DMS 273 treated with DMSO at 0.1 percent for 48 hours (cell line): ENCODE measurements around the gene C1QTNF12.
"Not testable (repeated sequence)": the region's sequence is repeated elsewhere in the genome, so short reads cannot be mapped to it uniquely, and the experiment has no call there.

Experiments used
- DNase-seq: peaks from one replicate; lab custom pipeline; 2025; lab: John Stamatoyannopoulos, UW

C1QTNF12 gene

GRCh38 chr1:1259540-1259939, 13.0 kb upstream of the C1QTNF12 start:
- no peak for DNase-seq

DNA sequence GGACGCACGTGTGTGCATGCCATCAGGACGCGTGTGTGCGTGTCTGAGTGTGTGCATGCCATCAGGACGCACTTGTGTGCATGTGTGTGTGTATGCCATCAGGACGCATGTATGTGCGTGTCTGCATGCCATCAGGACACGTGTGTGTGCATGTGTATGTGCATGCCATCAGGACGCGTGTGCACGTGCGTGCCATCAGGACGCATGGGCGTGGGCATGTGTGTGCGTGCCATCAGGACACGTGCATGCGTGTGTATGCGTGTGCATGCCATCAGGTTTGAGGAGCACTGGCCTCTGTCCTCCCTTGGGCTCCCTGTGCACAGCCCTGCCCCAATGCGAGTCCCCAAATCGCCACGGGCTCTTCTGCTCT, 12.6 kb upstream of the C1QTNF12 start:
- DNase-seq = no peak

DNA sequence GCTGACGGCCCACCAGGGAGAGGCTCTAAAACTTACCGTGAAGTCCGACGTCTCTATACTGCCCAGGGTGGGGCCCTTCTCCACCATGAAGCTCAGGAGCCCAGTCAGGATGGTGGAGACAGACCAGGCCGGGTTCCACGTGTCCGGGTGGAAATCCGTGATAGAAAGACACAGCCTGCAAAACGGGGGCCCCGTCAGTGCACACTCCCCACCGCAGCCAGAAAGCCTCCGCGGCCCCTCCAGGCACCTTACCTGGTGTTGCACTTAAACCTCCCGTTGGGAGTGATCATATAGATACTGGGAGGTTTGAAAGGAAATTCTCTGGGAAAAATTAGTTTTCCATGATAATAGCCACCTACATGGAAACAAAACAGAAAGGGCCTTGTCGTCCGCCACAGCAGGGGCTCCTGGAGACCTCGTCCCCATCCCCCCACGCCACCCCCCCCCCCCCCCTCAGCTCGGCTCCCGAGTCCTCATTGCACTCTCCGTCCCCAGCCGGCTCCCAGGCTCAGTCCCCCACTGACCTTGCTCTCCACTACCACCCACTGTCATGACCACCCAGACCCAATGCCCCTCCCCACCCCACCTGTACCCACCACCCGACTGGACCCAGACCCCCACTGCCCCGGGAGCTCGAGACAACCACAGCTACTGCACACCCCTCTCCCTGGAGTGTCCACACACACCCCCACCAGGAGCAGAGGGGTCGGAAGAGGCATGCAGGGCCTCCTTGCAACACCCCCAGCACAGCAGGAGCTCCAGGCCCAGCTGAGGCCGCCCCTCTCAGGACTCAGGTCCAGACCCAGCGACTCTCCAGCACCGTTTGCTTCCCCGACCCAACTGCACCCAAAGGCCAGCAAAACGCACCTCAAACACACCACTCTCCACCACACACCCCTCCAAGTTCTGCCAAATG, 10.7 kb upstream of the C1QTNF12 start:
- DNase-seq = no peak

DNA sequence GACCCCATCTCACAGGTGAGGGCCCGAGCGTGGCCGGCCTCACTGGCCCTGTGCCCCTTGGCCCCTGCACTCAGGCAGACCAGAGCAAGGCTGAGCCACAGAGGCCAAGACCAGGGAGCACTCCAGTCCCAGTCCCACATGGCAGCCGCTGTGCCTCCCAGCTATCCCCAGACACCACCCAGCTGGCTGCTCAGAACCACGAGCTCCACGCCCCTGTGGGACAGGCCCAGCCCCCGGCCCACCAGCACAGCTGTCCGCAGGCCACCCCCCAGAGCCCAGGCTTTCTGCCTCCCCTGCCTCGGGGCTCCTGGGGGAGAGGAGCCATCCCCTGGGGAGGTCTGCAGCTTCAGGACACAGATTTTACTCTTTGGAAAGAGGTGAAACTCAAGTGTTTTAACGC, 9.1 kb upstream of the C1QTNF12 start:
- DNase-seq = no peak

DNA sequence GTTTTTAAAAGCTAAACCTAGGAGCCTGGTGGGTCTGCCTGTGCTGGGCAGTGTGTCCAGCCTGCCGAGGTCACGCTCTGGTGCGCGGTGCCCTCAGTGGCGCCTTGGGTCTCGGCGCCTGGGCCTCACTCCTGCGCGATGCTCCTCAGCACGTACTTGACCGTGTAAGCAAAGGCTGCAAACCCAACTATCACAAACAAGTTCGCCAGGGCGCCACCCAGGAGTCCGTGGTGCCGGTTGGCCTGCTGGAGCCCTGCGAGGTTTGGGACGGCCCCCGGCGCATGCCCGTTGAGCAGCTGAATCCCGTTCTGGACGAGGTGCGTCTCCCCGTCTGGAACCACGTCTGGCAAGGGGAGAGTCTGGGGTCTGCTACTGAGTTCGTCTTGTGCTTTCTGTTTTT, 8.6 kb upstream of the C1QTNF12 start:
- no peak for DNase-seq

GRCh38 chr1:1254667-1254998, 8.1 kb upstream of the C1QTNF12 start:
- no peak for DNase-seq

DNA sequence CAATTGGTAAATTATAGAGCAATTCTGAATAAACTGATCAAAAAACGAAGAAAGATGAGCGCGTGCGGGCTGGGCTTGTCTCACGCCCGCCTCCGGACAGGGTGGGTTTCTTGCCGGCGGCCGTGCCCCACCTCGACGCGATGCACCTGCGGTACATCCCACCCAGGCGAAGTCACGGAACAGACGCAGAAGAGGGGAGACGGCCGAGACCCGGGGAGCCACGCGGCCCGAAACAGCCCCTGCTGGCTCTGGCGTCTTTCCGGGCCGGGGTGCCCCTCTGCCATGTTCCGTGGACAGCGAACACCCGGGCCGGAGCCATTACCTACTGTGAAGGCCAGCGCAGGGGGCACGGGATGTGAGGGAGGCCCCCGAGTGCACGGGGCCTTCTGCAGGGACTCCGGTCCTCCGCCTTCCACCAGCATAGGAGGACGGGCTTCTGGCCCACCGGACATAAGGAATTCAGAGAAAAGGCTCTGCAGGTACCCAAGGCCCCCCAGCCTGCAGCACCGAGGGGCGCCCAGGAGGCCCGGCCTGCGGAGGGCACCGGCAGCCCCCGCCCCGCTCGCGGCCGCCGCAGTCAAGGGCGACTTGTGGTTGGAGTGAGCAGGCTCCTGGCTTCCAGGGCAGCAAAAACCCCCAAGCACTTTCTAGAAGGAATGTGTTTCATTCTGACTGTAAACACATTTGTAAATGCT, 7.6 kb upstream of the C1QTNF12 start:
- no peak for DNase-seq

- no peak for DNase-seq
These were observed 6.8 kb upstream of the C1QTNF12 start for GRCh38 chr1:1253314-1253713.

DNA sequence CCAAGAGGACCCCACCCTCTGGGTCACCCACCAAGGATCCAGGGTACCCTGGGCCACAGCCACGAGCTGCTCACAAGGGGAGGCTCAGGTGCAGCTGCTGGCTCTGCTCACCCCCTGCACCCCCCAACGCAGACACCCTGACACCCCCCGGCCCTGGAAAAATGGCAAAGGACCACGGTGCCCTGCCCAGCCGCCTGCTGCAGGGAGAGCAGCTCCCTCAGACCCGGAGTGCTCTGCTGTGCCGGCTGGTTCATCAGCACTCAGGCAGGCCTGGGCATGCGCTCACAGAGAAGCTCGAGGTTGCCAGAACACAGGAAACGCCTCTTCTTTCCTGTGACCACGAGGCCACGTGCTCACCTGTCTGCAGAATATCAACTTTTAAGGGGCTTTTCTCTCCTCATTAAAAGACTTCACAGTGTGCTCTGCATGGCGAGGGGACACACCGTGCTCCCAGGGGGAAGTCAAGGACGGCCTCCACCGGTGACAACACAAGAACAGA, 4.3 kb upstream of the C1QTNF12 start:
- no peak for DNase-seq

DNA sequence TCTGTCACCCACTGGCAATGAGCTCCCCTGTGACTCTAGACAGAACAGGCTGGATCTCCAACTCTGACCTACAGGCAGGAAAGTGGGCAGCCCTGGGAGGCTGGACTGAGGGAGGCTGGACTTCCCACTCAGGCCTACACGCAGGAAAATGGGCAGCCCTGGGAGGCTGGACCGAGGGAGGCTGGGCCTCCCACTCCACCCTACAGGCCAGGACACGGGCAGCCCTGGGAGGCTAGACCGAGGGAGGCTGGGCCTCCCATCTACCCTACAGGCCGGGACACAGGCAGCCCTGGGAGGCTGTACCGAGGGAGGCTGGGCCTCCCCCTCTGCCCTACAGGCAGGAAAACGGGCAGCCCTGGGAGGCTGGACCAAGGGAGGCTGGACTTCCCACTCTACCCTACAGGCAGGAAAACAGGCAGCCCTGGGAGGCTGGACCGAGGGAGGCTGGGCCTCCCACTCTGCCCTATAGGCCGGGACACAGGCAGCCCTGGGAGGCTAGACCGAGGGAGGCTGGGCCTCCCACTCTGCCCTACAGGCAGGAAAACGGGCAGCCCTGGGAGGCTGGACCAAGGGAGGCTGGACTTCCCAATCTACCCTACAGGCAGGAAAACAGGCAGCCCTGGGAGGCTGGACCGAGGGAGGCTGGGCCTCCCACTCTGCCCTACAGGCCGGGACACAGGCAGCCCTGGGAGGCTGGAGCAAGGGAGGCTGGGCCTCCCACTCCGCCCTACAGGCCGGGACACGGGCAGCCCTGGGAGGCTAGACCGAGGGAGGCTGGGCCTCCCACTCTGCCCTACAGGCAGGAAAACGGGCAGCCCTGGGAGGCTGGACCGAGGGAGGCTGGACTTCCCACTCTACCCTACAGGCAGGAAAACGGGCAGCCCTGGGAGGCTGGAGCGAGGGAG, 1.7 kb upstream of the C1QTNF12 start:
- not testable (repeated sequence) for DNase-seq

DNA sequence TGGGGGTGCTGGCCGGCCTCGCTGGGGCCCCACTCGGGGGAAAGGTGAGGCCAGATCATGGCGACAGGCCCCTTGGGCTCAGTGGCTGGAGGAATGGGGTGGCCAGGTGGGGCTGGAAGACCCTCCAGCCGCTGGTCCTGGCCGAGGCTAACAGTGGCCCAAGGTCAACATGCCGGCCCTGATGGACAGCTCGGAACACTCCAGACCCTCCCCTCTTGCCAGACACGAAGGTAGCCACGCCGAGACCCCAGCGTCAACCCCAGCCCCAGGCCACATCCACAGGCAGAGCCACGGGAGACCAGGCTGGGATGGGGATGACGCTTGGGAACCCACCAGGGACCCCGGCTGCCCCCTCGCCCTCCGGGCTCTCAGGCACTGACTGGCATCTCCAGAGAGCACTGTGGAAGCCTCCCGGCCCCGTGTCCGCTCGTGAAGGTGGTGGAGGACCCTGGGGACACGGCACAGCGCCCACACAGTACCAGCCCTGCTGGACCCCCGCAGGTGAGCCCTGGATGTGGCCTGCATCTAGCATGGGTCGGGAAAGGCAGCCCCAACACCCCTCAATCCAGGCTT, 905 bp upstream of the C1QTNF12 start:
- no peak for DNase-seq

- no peak for DNase-seq
These were observed 525 bp downstream of the C1QTNF12 start for GRCh38 chr1:1245817-1246576.

DNA sequence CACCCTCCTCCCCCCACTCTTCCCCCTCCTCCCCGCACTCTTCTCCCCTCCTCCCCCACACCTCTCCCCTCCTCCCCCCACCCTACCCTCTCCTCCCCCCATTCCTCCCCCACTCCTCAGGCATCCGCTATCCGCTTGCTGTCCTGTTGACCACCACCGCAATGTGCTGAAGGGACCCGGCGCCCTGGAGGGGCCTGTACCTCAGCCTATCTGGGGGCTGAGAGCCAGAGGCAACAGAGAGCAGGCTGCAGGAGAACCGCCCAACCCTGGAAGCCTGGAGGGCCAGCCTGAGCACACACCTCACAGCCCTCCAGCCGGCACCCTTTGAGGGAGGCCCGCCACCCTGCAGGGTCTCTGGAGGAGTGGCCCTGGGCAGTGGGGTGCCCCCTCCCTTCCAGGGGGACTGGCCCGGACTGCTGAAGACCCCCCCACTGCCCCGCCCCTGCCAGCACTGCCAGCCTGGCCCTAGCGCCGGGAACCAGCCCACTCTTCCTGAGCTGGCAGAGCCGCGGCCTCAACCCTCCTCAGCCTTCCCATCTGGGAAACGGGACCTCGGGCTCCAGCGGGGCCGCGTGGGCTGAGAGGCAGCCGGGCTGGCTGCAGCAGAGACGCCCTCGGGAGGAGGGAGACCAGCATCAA, 1.2 kb downstream of the C1QTNF12 start:
- DNase-seq = no peak

- DNase-seq = no peak
These were observed 2.2 kb downstream of the C1QTNF12 start for GRCh38 chr1:1244192-1244811.

DNA sequence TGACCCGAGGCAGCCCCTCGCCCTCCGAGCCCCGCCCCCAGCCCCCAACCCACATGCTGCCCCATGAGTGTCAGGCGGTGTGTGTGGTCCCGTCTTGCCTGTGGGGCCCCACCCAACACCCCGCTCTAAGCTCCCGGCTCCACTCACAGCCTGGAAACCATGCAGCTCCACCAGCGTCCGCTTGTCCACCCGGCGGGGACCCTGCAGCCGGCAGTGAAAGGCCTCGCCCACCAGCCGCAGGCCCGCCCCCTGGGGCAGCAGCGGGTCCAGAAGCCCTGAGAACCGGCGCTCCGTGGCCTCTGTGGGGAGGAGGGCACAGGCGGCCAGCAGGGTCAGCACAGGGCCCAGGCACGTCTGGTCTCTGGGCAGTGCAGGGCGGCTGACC, 2.7 kb downstream of the C1QTNF12 start:
- DNase-seq = no peak

DNA sequence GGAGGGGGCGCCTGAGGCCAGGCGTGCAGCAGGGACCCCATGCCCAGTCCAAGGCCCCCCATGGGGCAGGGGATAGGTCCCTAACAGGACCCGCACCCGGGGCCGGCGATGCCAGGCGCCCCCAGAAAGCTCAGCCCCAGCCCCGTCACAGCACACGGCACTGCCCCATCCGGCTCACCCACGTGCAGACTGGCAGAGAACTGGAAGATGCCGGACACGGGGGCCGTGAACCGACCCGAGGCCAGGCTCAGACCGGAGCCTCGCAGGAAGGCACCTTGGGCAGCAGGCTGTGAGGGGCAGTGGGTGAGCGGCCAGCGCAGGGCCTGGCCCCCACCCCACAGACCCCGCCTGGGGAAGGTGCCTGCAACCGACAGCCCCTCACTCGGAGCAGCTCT, 3.3 kb downstream of the C1QTNF12 start:
- no peak for DNase-seq

- no peak for DNase-seq
These were observed 3.9 kb downstream of the C1QTNF12 start for GRCh38 chr1:1242461-1243265.

DNA sequence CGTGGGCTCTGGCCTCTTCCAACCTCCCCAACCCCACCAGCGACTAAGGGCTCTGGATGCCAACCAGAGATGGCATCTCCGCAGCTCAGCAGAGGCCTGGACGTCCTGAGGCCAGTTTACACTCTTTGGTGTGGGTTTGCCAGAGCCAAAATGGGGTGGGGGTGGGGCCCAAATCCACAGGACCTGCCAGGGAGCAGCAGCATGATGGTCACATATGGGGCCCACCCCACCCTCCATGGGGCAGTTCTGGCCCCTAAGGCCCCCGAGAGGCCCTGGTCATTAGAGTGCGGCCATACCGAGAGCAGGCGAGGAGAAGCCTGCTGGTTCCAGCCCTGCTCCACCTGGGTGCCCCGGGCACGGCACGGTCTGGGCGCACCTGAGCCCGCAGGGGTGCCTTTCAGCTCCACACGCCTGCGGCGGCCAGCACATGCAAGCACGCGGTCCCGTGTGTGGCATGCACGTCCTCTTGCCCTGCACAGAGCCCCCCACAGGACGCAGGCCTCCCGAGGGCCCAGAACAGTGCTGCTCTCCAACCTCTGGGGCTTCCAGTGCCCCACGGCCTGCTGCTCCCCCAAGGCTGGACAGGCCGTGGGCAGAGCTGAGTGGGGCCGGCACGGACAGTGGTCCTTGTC, 4.8 kb downstream of the C1QTNF12 start:
- DNase-seq = no peak
